DMS 273 treated with DMSO at 0.1 percent for 48 hours (cell line): Measurements from ENCODE around the gene P2RX7.
A peak's percentile ranks its signal among the peaks of the same experiment; 100 is the strongest.

Source experiments
- DNase-seq: peaks from one replicate; lab custom pipeline; 2025; lab: John Stamatoyannopoulos, UW

Gene P2RX7

DNA sequence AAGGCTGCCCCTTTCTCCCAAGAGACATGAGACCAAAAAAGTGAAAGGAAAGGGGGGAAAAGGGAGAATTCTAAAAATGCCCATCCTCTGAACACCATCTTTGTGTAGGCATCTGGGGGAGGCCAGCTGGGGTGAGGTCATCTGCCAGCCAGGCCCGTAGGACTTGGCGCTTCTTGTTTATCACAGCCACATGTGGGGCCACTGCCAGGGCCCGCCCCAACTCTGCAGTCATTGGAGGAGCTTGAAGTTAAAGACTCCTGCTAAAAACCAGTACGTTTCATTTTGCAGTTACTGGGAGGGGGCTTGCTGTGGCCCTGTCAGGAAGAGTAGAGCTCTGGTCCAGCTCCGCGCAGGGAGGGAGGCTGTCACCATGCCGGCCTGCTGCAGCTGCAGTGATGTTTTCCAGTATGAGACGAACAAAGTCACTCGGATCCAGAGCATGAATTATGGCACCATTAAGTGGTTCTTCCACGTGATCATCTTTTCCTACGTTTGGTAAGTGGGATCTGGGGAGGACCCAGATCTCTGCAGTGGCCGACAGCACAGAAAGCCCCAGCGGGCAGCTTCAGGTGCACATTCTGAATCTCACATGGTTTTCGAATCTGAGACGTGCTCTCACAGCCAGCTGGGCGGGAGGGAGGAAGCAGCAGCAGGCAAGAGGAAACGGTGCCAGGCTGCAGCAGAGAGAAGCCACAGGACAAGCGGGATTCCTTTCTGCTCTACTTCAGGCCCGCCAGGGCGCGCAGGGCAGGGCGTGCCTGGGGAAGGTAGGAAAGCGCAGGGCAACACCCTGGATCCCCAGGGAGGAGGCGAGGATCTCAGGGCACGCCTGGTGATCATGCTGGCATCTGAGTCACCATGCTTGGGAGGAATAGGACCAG, at the start of gene P2RX7:
Gene P2RX7, plus strand, starts transcription at position 276 of the 881 bp plus-strand sequence. Its CDS starts 95 bp downstream, at position 371.
- peak; percentile 69 for DNase-seq

- no peak for DNase-seq
Measured at GRCh38 chr12:121084229-121084628, 48.4 kb upstream of the P2RX7 start.

GRCh38 chr12:121085069-121085468, 47.6 kb upstream of the P2RX7 start:
- no peak for DNase-seq

- no peak for DNase-seq
Measured at GRCh38 chr12:121085506-121086353, 46.9 kb upstream of the P2RX7 start.

DNA sequence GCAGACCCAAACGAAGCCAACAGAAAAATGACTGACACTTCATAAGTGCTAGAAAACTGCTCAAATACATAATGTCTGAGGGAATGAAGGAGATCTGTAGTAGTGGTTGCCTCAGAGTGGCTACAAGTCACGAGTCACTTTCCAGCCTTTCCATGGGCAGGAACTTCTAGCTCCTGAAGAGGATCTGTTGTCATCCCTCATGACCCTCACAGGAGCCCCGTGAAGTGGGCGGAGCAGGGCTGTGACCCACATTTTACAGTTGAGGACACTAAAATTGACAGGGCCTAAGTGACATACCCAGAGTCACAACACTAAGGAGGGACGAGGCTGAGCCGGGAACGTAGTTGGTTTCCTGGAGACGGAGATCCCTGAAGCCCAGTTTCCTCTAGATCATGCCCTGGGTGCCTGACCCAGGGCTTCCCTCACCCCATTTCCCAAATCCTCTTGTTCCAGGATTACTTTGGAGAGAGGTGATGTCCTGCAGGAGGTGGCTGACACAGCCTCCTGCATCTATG, 45.8 kb upstream of the P2RX7 start:
- DNase-seq = no peak

- no peak for DNase-seq
Measured at GRCh38 chr12:121087467-121088194, 45.0 kb upstream of the P2RX7 start.

GRCh38 chr12:121088195-121088585, 44.5 kb upstream of the P2RX7 start:
- no peak for DNase-seq

GRCh38 chr12:121089031-121089812, 43.5 kb upstream of the P2RX7 start:
- DNase-seq = no peak

- DNase-seq = no peak
Measured at GRCh38 chr12:121089813-121090430, 42.8 kb upstream of the P2RX7 start.

- no peak for DNase-seq
Measured at GRCh38 chr12:121090586-121091514, 41.8 kb upstream of the P2RX7 start.

DNA sequence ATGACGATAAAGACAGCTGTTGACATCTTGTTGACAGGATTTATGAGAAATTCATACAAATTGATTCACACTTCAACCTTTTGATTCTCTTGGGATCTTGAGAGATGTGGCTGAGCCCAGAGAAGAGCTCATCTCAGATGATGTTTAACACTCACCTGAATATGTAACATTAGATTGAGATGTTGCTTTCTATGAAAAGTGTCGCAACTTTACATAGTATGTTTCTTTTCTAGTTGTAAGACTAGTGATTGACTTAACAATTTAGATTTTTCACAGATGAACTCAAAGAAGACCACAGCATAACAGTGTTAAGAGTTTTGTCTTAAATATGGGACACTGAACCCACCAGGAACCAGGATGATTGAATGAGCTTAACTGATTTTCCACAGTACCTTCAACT, 40.6 kb upstream of the P2RX7 start:
- DNase-seq = no peak

- DNase-seq = no peak
Measured at GRCh38 chr12:121093487-121093891, 39.2 kb upstream of the P2RX7 start.

DNA sequence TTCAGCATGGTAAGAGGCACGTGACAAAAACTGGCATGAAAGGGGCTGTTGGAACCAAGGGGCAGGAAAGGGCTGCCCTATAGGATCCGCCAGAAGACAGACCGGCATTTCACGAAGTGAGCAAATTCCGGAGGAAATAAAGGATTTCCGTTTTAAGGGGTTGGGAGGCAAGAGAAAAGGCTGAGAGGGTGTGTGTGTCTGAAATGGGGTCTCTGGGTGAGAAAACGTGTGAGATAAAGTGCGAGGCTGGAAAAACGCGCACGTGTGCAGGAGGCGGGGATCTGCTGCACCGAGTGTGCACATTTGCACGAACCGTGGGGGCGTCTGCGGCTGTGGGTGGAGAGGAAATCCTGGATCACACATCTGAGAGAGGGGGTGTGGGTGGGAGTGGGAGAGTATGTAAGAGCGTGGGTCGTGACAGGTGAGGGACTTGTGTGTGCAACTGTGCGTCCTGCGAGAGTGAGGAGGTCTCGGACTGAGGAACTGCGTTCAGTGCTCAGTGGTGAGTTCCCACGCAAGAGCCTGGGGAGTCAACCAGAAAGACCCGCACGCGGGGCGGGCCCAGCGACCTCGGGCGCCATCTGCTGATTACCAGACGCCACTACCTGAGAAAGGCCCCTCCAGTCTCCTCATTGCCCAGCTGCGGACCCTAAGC, 37.0 kb upstream of the P2RX7 start:
- DNase-seq = no peak

GRCh38 chr12:121096199-121096798, 36.4 kb upstream of the P2RX7 start:
- DNase-seq = no peak

- DNase-seq = no peak
Measured at GRCh38 chr12:121099779-121100178, 32.9 kb upstream of the P2RX7 start.

DNA sequence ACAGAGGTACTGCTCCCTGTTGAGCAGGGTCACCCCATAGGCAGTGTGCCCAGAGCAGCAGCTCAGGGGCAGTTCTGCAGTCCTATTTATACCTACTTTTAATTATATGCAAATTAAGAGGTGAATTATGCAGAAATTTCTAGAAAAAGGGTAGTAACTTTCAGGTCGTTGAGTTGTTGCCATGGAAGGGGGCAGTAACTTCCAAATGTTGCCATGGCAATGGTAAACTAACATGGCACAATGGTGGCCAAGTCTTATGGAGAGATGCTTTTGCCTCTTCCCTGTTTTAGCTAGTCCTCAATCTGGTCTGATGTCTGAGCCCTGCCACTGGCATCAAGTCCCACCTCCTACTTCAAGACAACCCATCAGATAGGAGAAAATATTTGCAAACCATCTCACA, 30.4 kb upstream of the P2RX7 start:
- no peak for DNase-seq

DNA sequence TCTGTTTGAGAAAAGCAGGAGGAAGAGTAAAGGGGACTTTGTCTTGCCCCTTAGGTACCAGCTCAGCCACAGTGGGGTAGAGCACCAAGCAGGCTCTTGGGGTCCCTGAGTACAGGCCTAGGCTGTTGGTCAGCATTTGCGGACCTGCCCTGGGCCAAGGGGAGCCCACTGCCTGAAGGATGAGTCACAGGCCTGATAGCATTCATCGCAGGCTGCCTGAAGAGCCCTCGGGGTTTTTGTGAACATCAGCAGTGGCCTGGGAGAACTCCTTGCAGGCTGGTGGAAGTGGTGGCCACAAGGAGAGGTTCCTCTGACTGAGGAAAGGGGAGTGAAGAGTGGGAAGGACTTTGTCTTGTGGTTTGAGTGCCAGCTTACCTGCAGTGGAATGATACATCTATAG, 25.0 kb upstream of the P2RX7 start:
- DNase-seq = no peak

DNA sequence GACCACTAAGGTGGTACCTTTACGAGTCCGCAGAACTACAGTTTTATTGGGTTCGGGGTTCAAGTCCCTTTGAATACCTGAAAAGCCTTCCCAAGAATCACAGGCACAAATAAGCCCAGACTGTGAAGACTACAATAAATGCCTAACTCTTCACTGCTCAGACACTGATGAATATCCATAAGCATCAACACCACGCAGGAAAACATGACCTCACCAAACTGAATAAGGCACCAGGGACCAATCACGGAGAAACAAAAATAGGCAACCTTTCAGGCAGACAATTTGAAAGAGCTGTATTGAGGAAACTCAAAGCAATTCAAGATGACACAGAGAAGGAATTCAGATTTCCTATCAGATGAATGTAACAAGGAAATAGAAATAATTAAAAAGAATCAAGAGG, 24.2 kb upstream of the P2RX7 start:
- no peak for DNase-seq
